Sigmoid colon (tissue), 7 donors: ENCODE results near the gene DCAF10. TPM values are rescaled to one million over a fixed set of nuclear protein-coding genes. Genes with fewer than 3 reads are reported as not detected.
"Not testable (repeated sequence)": the region's sequence is repeated elsewhere in the genome, so short reads cannot be mapped to it uniquely, and the experiment has no call there.

Experiments used
- DNase-seq: peaks from one replicate; pipeline ENCODE4 v3.0.0-alpha.2; 2019
- H3K27ac ChIP-seq, 4 donors: fragments of 200-600 bp; sonication (generic); one replicate each; pipeline ENCODE4 v1.5.1; 2016 to 2019; ENCODE audit warnings: mild to moderate bottlenecking in 1 of 4
- H3K27me3 ChIP-seq, 3 donors: fragments of 200-600 bp; sonication (generic); one replicate each; pipeline ENCODE4 v1.5.1; 2019; ENCODE audit warnings: mild to moderate bottlenecking in 1 of 3
- H3K36me3 ChIP-seq, 4 donors: fragments of 200-600 bp; sonication (generic); one replicate each; pipeline ENCODE4 v1.5.1; 2016 to 2019
- H3K4me1 ChIP-seq, 4 donors: fragments of 200-600 bp; sonication (generic); one replicate each; pipeline ENCODE4 v1.5.1; 2017 to 2019
- H3K4me3 ChIP-seq, 4 donors: fragments of 200-600 bp; sonication (generic); one replicate each; pipeline ENCODE4 v1.5.1; 2017 to 2019; ENCODE audit warnings: mild to moderate bottlenecking in 2 of 4, moderate library complexity in 1 of 4
- H3K9me3 ChIP-seq, 4 donors: fragments of 200-600 bp in 3 of 4; sonication (generic) in 3 of 4; one replicate each; pipeline versions ENCODE4 v1.5.1 to v1.6.1; 2013 to 2019
- EP300 ChIP-seq, 4 donors: sonication (generic); formaldehyde crosslinking; IDR thresholded peaks; one replicate each; pipeline ENCODE4 v1.6.1; 2017; ENCODE audit warnings: antibody characterized with exemption in 4 of 4
- POLR2A ChIP-seq, 2 donors: fragments of 450-650 bp; IDR thresholded peaks; one replicate each; pipeline ENCODE4 v1.6.1; 2016; ENCODE audit warnings: antibody characterized with exemption in 2 of 2, mild to moderate bottlenecking in 2 of 2, moderate library complexity in 2 of 2
- POLR2AphosphoS5 ChIP-seq, 4 donors: sonication (generic); formaldehyde crosslinking; IDR thresholded peaks; one replicate each; pipeline ENCODE4 v1.6.1; 2017; ENCODE audit warnings: antibody characterized with exemption in 4 of 4
- WGBS, 2 donors: extraction: QIAGEN DNeasy Blood & Tissue Kit; methylation state at CpG; one replicate each; pipeline ENCODE4 v1.1.7; 2013; 5-methylcytosine and 5-hydroxymethylcytosine counted together
- intact Hi-C: fragments of 100-400 bp; cut with DNase I; formaldehyde crosslinking; loops from one replicate; pipeline ENCODE4 v1.15.1; 2023
- polyA plus RNA-seq, 3 donors: library from polyadenylated mRNA; stranded (reverse); fragments of 200-250 nt; gene quantifications; one replicate each; pipeline ENCODE4 v1.2.3, GENCODE V29; 2013
- total RNA-seq, 4 donors: library from RNA; depleted of rRNA; stranded (reverse); fragments of >200 nt; gene quantifications; one replicate each; pipeline ENCODE4 v1.1.0, GENCODE V29; 2016
- TF ChIP-seq, protein P1 (sequence below), 4 experiments: fragments of 450-650 bp in 3 of 4; fragments of 200-600 bp in 1 of 4; IDR thresholded peaks; one replicate each; pipeline ENCODE4 v1.5.1; 2016 to 2019; ENCODE audit warnings: antibody characterized with exemption in 4 of 4, mild to moderate bottlenecking in 3 of 4, moderate library complexity in 2 of 4
- donor health status: healthy with polysubstance abuse.
- donor health status: Bipolar disorder and iron deficiency.
- donor health status: healthy.

The DCAF10 gene
- total and polyA plus RNA-seq, 7 donors = 4.8 to 49.3 (median 29.1) TPM

DNA sequence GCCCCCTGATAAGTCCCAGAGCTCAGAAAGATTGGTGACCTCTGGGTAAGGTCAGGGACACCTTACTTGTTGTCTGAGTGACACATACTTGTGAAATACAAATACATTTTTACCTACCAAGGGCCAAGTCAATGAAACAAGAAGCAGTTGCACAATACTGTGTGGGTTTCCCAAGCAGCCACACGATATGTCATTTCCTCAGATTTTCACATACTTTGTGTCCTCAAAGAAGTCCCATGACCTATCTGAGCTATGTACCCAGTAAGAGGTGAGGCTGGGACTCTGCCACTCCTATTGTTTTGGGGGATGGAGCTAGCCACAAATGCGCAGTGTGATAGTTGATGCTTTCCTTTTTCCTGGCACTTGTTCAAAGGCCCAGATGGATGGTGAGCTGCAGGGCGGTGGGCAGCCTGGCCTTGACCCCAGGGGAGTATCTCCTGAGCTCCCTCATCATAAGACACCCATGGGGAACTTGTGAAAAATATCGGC is 108.1 kb downstream of the DCAF10 start:
- 82 to 83% methylated on average over 4 of the region's 4 CpGs for WGBS, 2 donors
- TF ChIP-seq POLR2A (IDR thresholded peaks at IDR 0.05) = no peak
- TF ChIP-seq POLR2AphosphoS5 (IDR thresholded peaks at IDR 0.05) = no peak
- TF ChIP-seq, protein P1, sequence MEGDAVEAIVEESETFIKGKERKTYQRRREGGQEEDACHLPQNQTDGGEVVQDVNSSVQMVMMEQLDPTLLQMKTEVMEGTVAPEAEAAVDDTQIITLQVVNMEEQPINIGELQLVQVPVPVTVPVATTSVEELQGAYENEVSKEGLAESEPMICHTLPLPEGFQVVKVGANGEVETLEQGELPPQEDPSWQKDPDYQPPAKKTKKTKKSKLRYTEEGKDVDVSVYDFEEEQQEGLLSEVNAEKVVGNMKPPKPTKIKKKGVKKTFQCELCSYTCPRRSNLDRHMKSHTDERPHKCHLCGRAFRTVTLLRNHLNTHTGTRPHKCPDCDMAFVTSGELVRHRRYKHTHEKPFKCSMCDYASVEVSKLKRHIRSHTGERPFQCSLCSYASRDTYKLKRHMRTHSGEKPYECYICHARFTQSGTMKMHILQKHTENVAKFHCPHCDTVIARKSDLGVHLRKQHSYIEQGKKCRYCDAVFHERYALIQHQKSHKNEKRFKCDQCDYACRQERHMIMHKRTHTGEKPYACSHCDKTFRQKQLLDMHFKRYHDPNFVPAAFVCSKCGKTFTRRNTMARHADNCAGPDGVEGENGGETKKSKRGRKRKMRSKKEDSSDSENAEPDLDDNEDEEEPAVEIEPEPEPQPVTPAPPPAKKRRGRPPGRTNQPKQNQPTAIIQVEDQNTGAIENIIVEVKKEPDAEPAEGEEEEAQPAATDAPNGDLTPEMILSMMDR (IDR thresholded peaks at IDR 0.05) = no peak
- TF ChIP-seq EP300 (IDR thresholded peaks at IDR 0.05) = no peak
- Histone ChIP-seq H3K4me1 (peaks cover 0 to 15% (median 9%) of the 10 kb centered on the region in 4 donors), H3K27ac (no peak overlapping the region), H3K36me3 (no peaks in the 10 kb centered on the region), H3K4me3 (no peak overlapping the region), H3K27me3 (no peaks in the 10 kb centered on the region), H3K9me3 (no peaks in the 10 kb centered on the region)
- intact Hi-C loops = loop anchor here (10.0 kb wide), 2 partner anchors 334 to 424 kb away; partner anchors contain the start of genes FBXO10 and POLR1E
- DNase-seq = peak; percentile 35

DNA sequence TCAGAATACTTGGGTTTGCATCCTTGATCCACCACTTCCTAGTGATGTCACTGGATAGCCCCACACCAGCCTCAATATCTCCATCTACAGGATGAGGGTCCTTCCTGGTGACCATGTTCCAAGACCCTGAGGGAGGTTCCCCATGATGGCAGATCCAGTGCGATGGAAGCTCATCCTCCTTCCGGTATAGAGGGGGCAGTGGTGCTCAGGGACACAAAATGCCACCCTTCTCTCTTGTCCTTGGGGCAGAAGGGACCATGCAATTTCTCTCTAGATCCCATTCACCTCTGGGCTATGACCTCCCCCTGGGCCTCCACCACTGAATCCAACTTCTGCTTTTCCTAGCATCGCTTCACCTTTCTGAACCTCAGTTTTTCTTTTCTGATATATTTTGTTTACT is 108.7 kb downstream of the DCAF10 start:
- peaks cover 0 to 19% (median 9%) of the 10 kb centered on the region in 4 donors for H3K4me1 ChIP-seq
- H3K9me3 ChIP-seq = no peaks in the 10 kb centered on the region
- no peaks in the 10 kb centered on the region for H3K27me3 ChIP-seq
- H3K4me3 ChIP-seq = no peak overlapping the region
- H3K27ac ChIP-seq = no peak overlapping the region
- peak; percentile 40 for DNase-seq
- no peaks in the 10 kb centered on the region for H3K36me3 ChIP-seq
- intact Hi-C loops = loop anchor here (10.0 kb wide), 2 partner anchors 335 to 425 kb away; partner anchors contain the start of genes FBXO10 and POLR1E
- TF ChIP-seq EP300 (IDR thresholded peaks at IDR 0.05) (no peak), POLR2AphosphoS5 (IDR thresholded peaks at IDR 0.05) (no peak), POLR2A (IDR thresholded peaks at IDR 0.05) (no peak)
- TF ChIP-seq, protein P1 (IDR thresholded peaks at IDR 0.05) = no peak
- 93 to 98% methylated on average over 3 of the region's 3 CpGs for WGBS, 2 donors

DNA sequence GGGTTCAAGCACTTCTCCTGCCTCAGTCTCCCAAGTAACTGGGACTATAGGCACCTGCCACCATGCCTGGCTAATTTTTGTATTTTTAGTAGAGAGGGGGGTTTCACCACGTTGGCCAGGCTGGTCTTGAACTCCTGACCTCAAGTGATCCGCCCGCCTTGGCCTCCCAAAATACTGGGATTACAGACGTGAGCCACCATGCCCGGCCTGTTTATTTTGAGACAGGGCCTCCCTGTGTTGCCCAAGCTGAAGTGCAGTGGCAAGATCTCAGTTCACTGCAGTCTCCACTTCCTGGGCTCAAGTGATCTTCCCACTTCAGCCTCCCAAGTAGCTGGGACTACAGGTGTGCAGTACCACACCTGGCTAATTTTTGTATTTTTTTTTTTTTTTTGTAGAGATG is 109.2 kb downstream of the DCAF10 start:
- DNase-seq = peak; percentile 42
- H3K27me3 ChIP-seq = not testable (repeated sequence)

DNA sequence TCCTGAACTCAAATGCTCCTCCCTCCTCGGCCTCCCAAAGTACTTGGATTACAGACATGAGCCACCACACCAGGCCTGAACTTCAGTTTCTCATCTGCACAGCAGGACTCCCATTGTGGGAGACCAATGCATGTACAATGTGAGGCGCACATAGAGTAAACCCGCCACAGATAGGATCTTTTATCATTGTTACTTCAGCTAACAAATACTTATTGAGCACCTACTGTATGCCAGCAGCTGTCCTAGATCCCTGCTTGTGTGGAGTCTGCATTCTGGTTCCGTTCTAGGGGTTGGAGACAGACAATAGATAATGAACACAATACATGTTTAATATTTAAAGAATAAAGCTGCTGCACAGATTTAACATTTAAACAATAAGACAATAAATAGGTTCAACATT is 109.7 kb downstream of the DCAF10 start:
- WGBS, 2 donors = 88 to 91% methylated on average over 4 of the region's 4 CpGs
- peak; percentile 21 for DNase-seq
- H3K27ac ChIP-seq = no peak overlapping the region
- intact Hi-C loops = loop anchor here (5.0 kb wide), 1 partner anchor 482 kb away; the partner anchor contains the start of gene ALDH1B1
- TF ChIP-seq EP300 (IDR thresholded peaks at IDR 0.05) (no peak), POLR2A (IDR thresholded peaks at IDR 0.05) (no peak), POLR2AphosphoS5 (IDR thresholded peaks at IDR 0.05) (no peak)
- TF ChIP-seq, protein P1 (IDR thresholded peaks at IDR 0.05) = no peak
- no peaks in the 10 kb centered on the region for H3K27me3 ChIP-seq
- peaks cover 0 to 10% (median 2%) of the 10 kb centered on the region in 4 donors for H3K4me1 ChIP-seq
- no peaks in the 10 kb centered on the region for H3K9me3 ChIP-seq
- H3K36me3 ChIP-seq = no peaks in the 10 kb centered on the region
- H3K4me3 ChIP-seq = no peak overlapping the region

More for the DNA sequence above, 109.2 kb downstream of the DCAF10 start:
- not testable (repeated sequence) for H3K27ac ChIP-seq, H3K9me3 ChIP-seq, H3K36me3 ChIP-seq, H3K4me3 ChIP-seq
- 86 to 89% methylated on average over 5 of the region's 5 CpGs for WGBS, 2 donors
- intact Hi-C loops = loop anchor here (5.0 to 10.0 kb wide), 3 partner anchors 335 to 482 kb away; partner anchors contain the start of genes ALDH1B1, FBXO10 and POLR1E
- peaks cover 0 to 13% (median 5%) of the 10 kb centered on the region in 4 donors for H3K4me1 ChIP-seq

DNA sequence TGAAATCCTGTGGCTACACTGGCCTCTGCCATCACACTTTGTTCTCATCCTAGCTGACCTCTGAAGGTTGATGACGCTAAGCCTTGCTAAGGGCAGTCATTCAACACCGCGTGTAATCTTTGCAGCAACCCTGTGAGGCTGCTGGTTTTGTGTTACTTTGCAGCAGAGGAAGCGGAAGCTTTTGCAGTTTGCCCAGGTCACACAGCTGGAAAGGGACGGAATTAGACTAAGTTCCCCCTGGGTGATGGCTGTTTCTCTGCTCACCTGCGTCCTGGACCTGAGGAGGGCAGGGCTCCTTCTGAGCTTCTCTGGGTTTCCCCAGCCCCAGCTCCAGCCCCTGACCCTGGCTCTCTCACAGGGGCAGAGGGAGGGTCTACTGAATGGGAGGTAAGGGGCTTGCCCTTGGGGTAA is 110.7 kb downstream of the DCAF10 start:
- no peaks in the 10 kb centered on the region for H3K9me3 ChIP-seq
- intact Hi-C loops = loop anchor here (5.0 kb wide), 1 partner anchor 481 kb away; the partner anchor contains the start of gene ALDH1B1
- no peaks in the 10 kb centered on the region for H3K36me3 ChIP-seq
- WGBS, 2 donors = 79 to 84% methylated on average over 6 of the region's 6 CpGs
- TF ChIP-seq, protein P1 (IDR thresholded peaks at IDR 0.05) = no peak
- TF ChIP-seq EP300 (IDR thresholded peaks at IDR 0.05) (no peak), POLR2AphosphoS5 (IDR thresholded peaks at IDR 0.05) (no peak), POLR2A (IDR thresholded peaks at IDR 0.05) (no peak)
- H3K4me3 ChIP-seq = no peak overlapping the region
- no peak for DNase-seq
- no peaks in the 10 kb centered on the region for H3K27me3 ChIP-seq
- H3K4me1 ChIP-seq = peaks cover 0 to 10% (median 2%) of the 10 kb centered on the region in 4 donors
- H3K27ac ChIP-seq = no peak overlapping the region
